Measurements from ENCODE around the gene MALRD1. TPM values are rescaled to one million over a fixed set of nuclear protein-coding genes. Genes with fewer than 3 reads are reported as not detected.

MALRD1 gene
- total RNA-seq, 2 experiments from 2014 or later, result not detected

- no peak overlapping the region for H3K4me3 Mint-ChIP-seq
Measured at GRCh38 chr10:19449860-19450259, 401.3 kb downstream of the MALRD1 start.

GRCh38 chr10:19451356-19451755 lies 402.8 kb downstream of the MALRD1 start:
- POLR2A ChIA-PET, result no interaction called here
- no peaks in the 10 kb centered on the region for H3K36me3 Mint-ChIP-seq (ENCODE audit: low read depth)

More at GRCh38 chr10:19449860-19450259, 401.3 kb downstream of the MALRD1 start:
- H3K4me1 Mint-ChIP-seq (ENCODE audit: low read depth), result no peaks in the 10 kb centered on the region
- no peak overlapping the region for H3K4me3 ChIP-seq (ENCODE audit: low read length)
- H3K27me3 ChIP-seq (ENCODE audit: control insufficient read depth in 1 of 2, insufficient read depth in 2 of 2, low read length in 2 of 2), result no peaks in the 10 kb centered on the region
- no peak for TF ChIP-seq CTCF (IDR thresholded peaks at IDR 0.05)
- H3K4me1 ChIP-seq (ENCODE audit: insufficient read depth, low read length), result no peaks in the 10 kb centered on the region
- no peaks in the 10 kb centered on the region for H3K36me3 Mint-ChIP-seq (ENCODE audit: low read depth)
- peaks cover 0 to 10% of the 10 kb centered on the region in 2 experiments for H3K9me3 ChIP-seq (ENCODE audit: control insufficient read depth in 1 of 2, insufficient read depth in 1 of 2, low read length in 2 of 2)
- ChIA-PET CTCF (no interaction called here), POLR2A (no interaction called here)
- no peaks in the 10 kb centered on the region for H3K36me3 ChIP-seq (ENCODE audit: insufficient read depth, low read length)
- no peak overlapping the region for H3K27ac ChIP-seq (ENCODE audit: low read depth in 1 of 2, low read length in 2 of 2)
- peaks cover 3% of the 10 kb centered on the region for H3K9me3 Mint-ChIP-seq
- no peak overlapping the region for H3K27ac Mint-ChIP-seq
- H3K27me3 Mint-ChIP-seq, result no peaks in the 10 kb centered on the region
- intact Hi-C loops (cut with DNase I, micrococcal nuclease), result no loop called here
- ATAC-seq (ENCODE audit: poor library complexity) (no peak), DNase-seq (no peak)

GRCh38 chr10:19451937-19452336 lies 403.3 kb downstream of the MALRD1 start:
- Histone ChIP-seq H3K9me3 (ENCODE audit: control insufficient read depth in 1 of 2, insufficient read depth in 1 of 2, low read length in 2 of 2) (peaks cover 0 to 5% of the 10 kb centered on the region in 2 experiments), H3K4me1 (ENCODE audit: insufficient read depth, low read length) (no peaks in the 10 kb centered on the region), H3K27ac (ENCODE audit: low read depth in 1 of 2, low read length in 2 of 2) (no peak overlapping the region), H3K4me3 (ENCODE audit: low read length) (no peak overlapping the region), H3K36me3 (ENCODE audit: insufficient read depth, low read length) (no peaks in the 10 kb centered on the region), H3K27me3 (ENCODE audit: control insufficient read depth in 1 of 2, insufficient read depth in 2 of 2, low read length in 2 of 2) (no peaks in the 10 kb centered on the region)
- Mint-ChIP-seq H3K9me3 (peaks cover 3% of the 10 kb centered on the region), H3K36me3 (ENCODE audit: low read depth) (no peaks in the 10 kb centered on the region), H3K4me1 (ENCODE audit: low read depth) (no peaks in the 10 kb centered on the region), H3K27ac (no peak overlapping the region), H3K27me3 (no peaks in the 10 kb centered on the region), H3K4me3 (no peak overlapping the region)
- ChIA-PET POLR2A (no interaction called here), CTCF (no interaction called here)
- ATAC-seq (ENCODE audit: poor library complexity) (no peak), DNase-seq (no peak)
- TF ChIP-seq CTCF (IDR thresholded peaks at IDR 0.05), result no peak
- intact Hi-C loops (cut with DNase I, micrococcal nuclease), result no loop called here

More at GRCh38 chr10:19451356-19451755, 402.8 kb downstream of the MALRD1 start:
- Mint-ChIP-seq H3K27ac (no peak overlapping the region), H3K4me1 (ENCODE audit: low read depth) (no peaks in the 10 kb centered on the region), H3K9me3 (peaks cover 3% of the 10 kb centered on the region), H3K27me3 (no peaks in the 10 kb centered on the region), H3K4me3 (no peak overlapping the region)
- TF ChIP-seq CTCF (IDR thresholded peaks at IDR 0.05), result no peak
- intact Hi-C loops (cut with DNase I, micrococcal nuclease), result no loop called here
- H3K9me3 ChIP-seq (ENCODE audit: control insufficient read depth in 1 of 2, insufficient read depth in 1 of 2, low read length in 2 of 2), result peaks cover 0 to 5% of the 10 kb centered on the region in 2 experiments
- CTCF ChIA-PET, result no interaction called here
- H3K27me3 ChIP-seq (ENCODE audit: control insufficient read depth in 1 of 2, insufficient read depth in 2 of 2, low read length in 2 of 2), result no peaks in the 10 kb centered on the region
- no peak overlapping the region for H3K27ac ChIP-seq (ENCODE audit: low read depth in 1 of 2, low read length in 2 of 2)
- no peak for DNase-seq
- no peak overlapping the region for H3K4me3 ChIP-seq (ENCODE audit: low read length)
- no peaks in the 10 kb centered on the region for H3K36me3 ChIP-seq (ENCODE audit: insufficient read depth, low read length)
- ATAC-seq (ENCODE audit: poor library complexity), result no peak
- H3K4me1 ChIP-seq (ENCODE audit: insufficient read depth, low read length), result no peaks in the 10 kb centered on the region

All from CD4-positive, alpha-beta T cell (primary cell).